IMR-90 (cell line): Measurements from ENCODE around the gene DZIP1L. TPM values are rescaled to one million over a fixed set of nuclear protein-coding genes. Genes with fewer than 3 reads are reported as not detected.

Experiments
- ATAC-seq: fragments of 200-7000 bp; cut with Tn5 transposase; 2 replicates; pipeline ENCODE4 v1.9.1; 2020; ENCODE audit warnings: low read depth, mild to moderate bottlenecking, moderate library complexity
- BruUV-seq: library from RNA; stranded (reverse); fragments of 400-500 nt; replicated peaks from 2 replicates; lab custom pipeline; 2021; lab: Mats Ljungman, UMichigan
- CTCF ChIA-PET: fragments of 300-600 bp; formaldehyde crosslinking; extraction: SDS; loops from one replicate; lab custom pipeline; 2021; ENCODE audit warnings: antibody characterized with exemption; lab: Yijun Ruan, JAX
- POLR2A ChIA-PET: fragments of 300-600 bp; sonication (Branson Sonifier 250); formaldehyde crosslinking; loops from one replicate; lab custom pipeline; 2022; ENCODE audit warnings: antibody characterized with exemption; ENCODE audit not compliant: unreplicated experiment; lab: Charles Lee
- DNase-seq: peaks from one replicate; pipeline ENCODE4 v3.0.0; 2013
- H2AFZ ChIP-seq: replicated peaks from 2 replicates; pipeline ENCODE3; 2013; ENCODE audit warnings: low read length, mild to moderate bottlenecking; ENCODE audit not compliant: poor library complexity
- H2AK5ac ChIP-seq: 2 replicates; pipeline ENCODE4 v1.6.1; 2013; ENCODE audit warnings: low read depth, low read length, inconsistent platforms
- H2AK9ac ChIP-seq: replicated peaks from 2 replicates; pipeline ENCODE3; 2013; ENCODE audit warnings: mild to moderate bottlenecking, low read depth, low read length, moderate library complexity; ENCODE audit not compliant: poor library complexity
- H2BK120ac ChIP-seq: 2 replicates; pipeline ENCODE4 v1.6.1; 2013; ENCODE audit warnings: low read depth, low read length, inconsistent platforms
- H2BK15ac ChIP-seq: 3 replicates; pipeline ENCODE4 v1.6.1; 2013; ENCODE audit warnings: low read depth, low read length, inconsistent platforms
- H2BK20ac ChIP-seq: 2 replicates; pipeline ENCODE4 v1.6.1; 2013; ENCODE audit warnings: low read depth, mild to moderate bottlenecking, inconsistent platforms, low read length, moderate library complexity
- H2BK5ac ChIP-seq: 2 replicates; pipeline ENCODE4 v1.6.1; 2013; ENCODE audit warnings: mild to moderate bottlenecking, low read depth, low read length, inconsistent platforms; ENCODE audit not compliant: poor library complexity, severe bottlenecking
- H3K14ac ChIP-seq: replicated peaks from 2 replicates; pipeline ENCODE4 v1.6.1; 2013; ENCODE audit warnings: low read depth, low read length, inconsistent platforms
- H3K18ac ChIP-seq: 2 replicates; pipeline ENCODE4 v1.6.1; 2013; ENCODE audit warnings: low read depth, low read length, control low read depth
- H3K23ac ChIP-seq: 2 replicates; pipeline ENCODE4 v1.6.1; 2013; ENCODE audit warnings: low read depth, low read length, inconsistent platforms
- H3K27ac ChIP-seq: 2 replicates; pipeline ENCODE4 v1.5.1; 2013; ENCODE audit warnings: mild to moderate bottlenecking, control low read depth, low read length; ENCODE audit not compliant: insufficient read depth
- H3K27me3 ChIP-seq: 2 replicates; pipeline ENCODE4 v1.6.1; 2013; ENCODE audit warnings: low read length; ENCODE audit not compliant: control insufficient read depth, insufficient read depth
- H3K36me3 ChIP-seq: 2 replicates; pipeline ENCODE4 v1.6.1; 2013; ENCODE audit warnings: low read length, mixed read lengths; ENCODE audit not compliant: control insufficient read depth, insufficient read depth
- H3K4ac ChIP-seq: 2 replicates; pipeline ENCODE4 v1.6.1; 2013; ENCODE audit warnings: low read depth, low read length, inconsistent platforms
- H3K4me1 ChIP-seq: 2 replicates; pipeline ENCODE4 v1.6.1; 2013; ENCODE audit warnings: low read length, mixed read lengths; ENCODE audit not compliant: control insufficient read depth, insufficient read depth
- H3K4me2 ChIP-seq: 2 replicates; pipeline ENCODE4 v1.6.1; 2013; ENCODE audit warnings: low read depth, mild to moderate bottlenecking, control low read depth, low read length, moderate library complexity
- H3K4me3 ChIP-seq: 2 replicates; pipeline ENCODE4 v1.5.1; 2013; ENCODE audit warnings: low read depth, mild to moderate bottlenecking, control low read depth, low read length, moderate library complexity; ENCODE audit not compliant: insufficient read depth
- H3K56ac ChIP-seq: 2 replicates; pipeline ENCODE4 v1.6.1; 2013; ENCODE audit warnings: low read length, inconsistent platforms; ENCODE audit not compliant: insufficient read depth; ENCODE audit errors: extremely low read depth
- H3K79me1 ChIP-seq, 2 experiments: 2 replicates each; pipeline ENCODE4 v1.6.1; 2013; ENCODE audit warnings: low read length in 2 of 2, inconsistent platforms in 1 of 2, low read depth in 1 of 2
- H3K9ac ChIP-seq: 2 replicates; pipeline ENCODE4 v1.6.1; 2013; ENCODE audit warnings: low read depth, low read length, control low read depth
- H3K9me1 ChIP-seq: 2 replicates; pipeline ENCODE4 v1.6.1; 2013; ENCODE audit warnings: low read length, inconsistent platforms; ENCODE audit not compliant: insufficient read depth
- H3K9me3 ChIP-seq: 2 replicates; pipeline ENCODE4 v1.6.1; 2013; ENCODE audit warnings: low read length; ENCODE audit not compliant: control insufficient read depth, insufficient read depth
- H4K20me1 ChIP-seq: 2 replicates; pipeline ENCODE4 v1.6.1; 2013; ENCODE audit warnings: low read length, inconsistent platforms; ENCODE audit not compliant: insufficient read depth
- H4K5ac ChIP-seq: 2 replicates; pipeline ENCODE4 v1.6.1; 2013; ENCODE audit warnings: mild to moderate bottlenecking, low read depth, low read length, control low read depth
- H4K8ac ChIP-seq, 2 experiments: 2 replicates each; pipeline ENCODE4 v1.6.1; 2013; ENCODE audit warnings: low read depth in 2 of 2, low read length in 2 of 2, control low read depth in 1 of 2, inconsistent platforms in 1 of 2
- H4K91ac ChIP-seq: 2 replicates; pipeline ENCODE4 v1.6.1; 2013; ENCODE audit warnings: low read depth, low read length, inconsistent platforms; ENCODE audit not compliant: insufficient read depth
- CHD1 ChIP-seq: IDR thresholded peaks from 2 replicates; pipeline ENCODE4 v1.6.1; 2012; ENCODE audit warnings: low read depth, low read length, improper control_type of control experiment
- FOS ChIP-seq: fragments of 150-350 bp; IDR thresholded peaks from 2 replicates; pipeline ENCODE4 v1.6.1; 2016; ENCODE audit warnings: low read depth, low read length
- MAFK ChIP-seq: IDR thresholded peaks from 2 replicates; pipeline ENCODE4 v1.6.1; 2012; ENCODE audit warnings: low read depth, low read length, improper control_type of control experiment
- MAZ ChIP-seq: IDR thresholded peaks from 2 replicates; pipeline ENCODE4 v1.6.1; 2012; ENCODE audit warnings: low read depth, mild to moderate bottlenecking, low read length, improper control_type of control experiment, moderate library complexity, borderline replicate concordance
- MXI1 ChIP-seq: IDR thresholded peaks from 2 replicates; pipeline ENCODE4 v1.6.1; 2012; ENCODE audit warnings: low read depth, mild to moderate bottlenecking, low read length, moderate library complexity, borderline replicate concordance
- NFE2L2 ChIP-seq: fragments of 150-350 bp; IDR thresholded peaks from 2 replicates; pipeline ENCODE4 v1.6.1; 2016; ENCODE audit warnings: low read depth, mild to moderate bottlenecking, low read length
- RFX5 ChIP-seq: IDR thresholded peaks from 2 replicates; pipeline ENCODE4 v1.8.0; 2012; ENCODE audit warnings: low read depth, mild to moderate bottlenecking, low read length, moderate library complexity
- WGBS, 2 experiments: methylation state at CpG; one replicate each; pipeline versions ENCODE4 v1.1.5 to v1.1.7; 2013; ENCODE audit warnings: missing lambda C conversion rate in 2 of 2; ENCODE audit not compliant: insufficient read length in 1 of 2; ENCODE audit errors: extremely low coverage in 2 of 2; 5-methylcytosine and 5-hydroxymethylcytosine counted together
- dilution Hi-C: fragments of 300-500 bp; cut with HindIII; formaldehyde crosslinking; loops from one replicate; pipeline ENCODE4 v1.14.3; 2018; ENCODE audit warnings: low sequenced_read_pairs; ENCODE audit not compliant: unreplicated experiment
- in situ Hi-C: fragments of 300-500 bp; cut with MboI; formaldehyde crosslinking; loops from 3 replicates; pipeline ENCODE4 v1.14.3; 2019; ENCODE audit warnings: low sequenced_read_pairs, inconsistent platforms, mixed read lengths
- intact Hi-C: fragments of 100-400 bp; cut with micrococcal nuclease; formaldehyde crosslinking; loops from 2 replicates; pipeline ENCODE4 v1.10.0; 2022
- polyA plus RNA-seq, 3 experiments: library from polyadenylated mRNA; depleted of rRNA; stranded (reverse); fragments of >200 nt; gene quantifications; 2 replicates each; pipeline ENCODE4 v1.2.3, GENCODE V29; 2012; ENCODE audit warnings: low replicate concordance in 1 of 3
- total RNA-seq: library from RNA; depleted of rRNA; stranded (reverse); fragments of >200 nt; gene quantifications from 2 replicates; pipeline ENCODE4 v1.2.3, GENCODE V29; 2012
- TF ChIP-seq, protein P1 (sequence below): fragments of 150-350 bp; IDR thresholded peaks from 2 replicates; pipeline ENCODE4 v1.6.1; 2017; ENCODE audit warnings: mild to moderate bottlenecking, antibody characterized with exemption, low read length, low read depth
- TF ChIP-seq, protein P2 (sequence below): conservative IDR thresholded peaks from 2 replicates; pipeline ENCODE4 v1.5.1; 2012; ENCODE audit warnings: mild to moderate bottlenecking, low read depth, low read length, improper control_type of control experiment

DZIP1L gene
- total and polyA plus RNA-seq, 2 of the 4 experiments (the other 2 are of a cell fraction) = 12.9 to 14.7 TPM

GRCh38 chr3:138132239-138132638 lies 16.8 kb upstream of the DZIP1L start, which contains the start of gene A4GNT:
A4GNT (minus strand) TSS chr3:138132390; CDS start chr3:138131256, 1,134 bp downstream.
- Histone ChIP-seq H2BK5ac (no peak within 1 kb of the TSS), H2BK20ac (no peak within 1 kb of the TSS), H3K4ac (no peak within 1 kb of the TSS), H3K4me2 (no peak within 1 kb of the TSS), H3K56ac (no peak within 1 kb of the TSS), H3K23ac (no peak within 1 kb of the TSS), H2AK9ac (no peak within 1 kb of the TSS), H4K8ac (no peak within 1 kb of the TSS), H3K4me1 (no peaks in the 10 kb centered on the region), H3K4me3 (no peak within 1 kb of the TSS), H3K14ac (no peak within 1 kb of the TSS), H3K36me3 (no peaks in the 10 kb centered on the region), H3K27me3 (peaks cover 17% of the 10 kb centered on the region), H4K91ac (no peak within 1 kb of the TSS), H4K5ac (no peak within 1 kb of the TSS), H3K79me1 (no peaks in the 10 kb centered on the region), H2BK120ac (no peak within 1 kb of the TSS), H2AFZ (no peak within 1 kb of the TSS), H3K9me3 (no peaks in the 10 kb centered on the region), H2AK5ac (no peak within 1 kb of the TSS), H4K20me1 (no peaks in the 10 kb centered on the region), H2BK15ac (no peak within 1 kb of the TSS), H3K9me1 (no peaks in the 10 kb centered on the region), H3K27ac (no peak within 1 kb of the TSS), H3K9ac (no peak within 1 kb of the TSS), H3K18ac (no peak within 1 kb of the TSS)
- POLR2A ChIA-PET = no interaction called here
- 50% methylated on average over 1 of the region's 1 CpG; no CpG with 5 or more reads in 1 of the 2 experiments for whole genome bisulfite sequencing, 2 experiments
- intact Hi-C loops (loop anchor here (5.0 kb wide), 1 partner anchor 735 kb away; no protein-coding TSS in a partner anchor), in situ Hi-C loops (no loop called here), dilution Hi-C loops (no loop called here)
- BruUV-seq = no TSS peak
- ATAC-seq = no peak
- CTCF ChIA-PET = interaction anchor here (1.5 kb wide), 1 partner anchor 9 kb away, joined by 3 read pairs; no protein-coding TSS in a partner anchor
- TF ChIP-seq CHD1 = no peak
- TF ChIP-seq NFE2L2 = no peak
- no peak for TF ChIP-seq FOS
- TF ChIP-seq RFX5 = no peak
- TF ChIP-seq, protein P1, sequence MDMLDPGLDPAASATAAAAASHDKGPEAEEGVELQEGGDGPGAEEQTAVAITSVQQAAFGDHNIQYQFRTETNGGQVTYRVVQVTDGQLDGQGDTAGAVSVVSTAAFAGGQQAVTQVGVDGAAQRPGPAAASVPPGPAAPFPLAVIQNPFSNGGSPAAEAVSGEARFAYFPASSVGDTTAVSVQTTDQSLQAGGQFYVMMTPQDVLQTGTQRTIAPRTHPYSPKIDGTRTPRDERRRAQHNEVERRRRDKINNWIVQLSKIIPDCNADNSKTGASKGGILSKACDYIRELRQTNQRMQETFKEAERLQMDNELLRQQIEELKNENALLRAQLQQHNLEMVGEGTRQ = no peak
- TF ChIP-seq, protein P2, sequence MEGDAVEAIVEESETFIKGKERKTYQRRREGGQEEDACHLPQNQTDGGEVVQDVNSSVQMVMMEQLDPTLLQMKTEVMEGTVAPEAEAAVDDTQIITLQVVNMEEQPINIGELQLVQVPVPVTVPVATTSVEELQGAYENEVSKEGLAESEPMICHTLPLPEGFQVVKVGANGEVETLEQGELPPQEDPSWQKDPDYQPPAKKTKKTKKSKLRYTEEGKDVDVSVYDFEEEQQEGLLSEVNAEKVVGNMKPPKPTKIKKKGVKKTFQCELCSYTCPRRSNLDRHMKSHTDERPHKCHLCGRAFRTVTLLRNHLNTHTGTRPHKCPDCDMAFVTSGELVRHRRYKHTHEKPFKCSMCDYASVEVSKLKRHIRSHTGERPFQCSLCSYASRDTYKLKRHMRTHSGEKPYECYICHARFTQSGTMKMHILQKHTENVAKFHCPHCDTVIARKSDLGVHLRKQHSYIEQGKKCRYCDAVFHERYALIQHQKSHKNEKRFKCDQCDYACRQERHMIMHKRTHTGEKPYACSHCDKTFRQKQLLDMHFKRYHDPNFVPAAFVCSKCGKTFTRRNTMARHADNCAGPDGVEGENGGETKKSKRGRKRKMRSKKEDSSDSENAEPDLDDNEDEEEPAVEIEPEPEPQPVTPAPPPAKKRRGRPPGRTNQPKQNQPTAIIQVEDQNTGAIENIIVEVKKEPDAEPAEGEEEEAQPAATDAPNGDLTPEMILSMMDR = no peak
- no peak for TF ChIP-seq MXI1
- no peak for TF ChIP-seq MAZ
- TF ChIP-seq MAFK = no peak
- no peak for DNase-seq
